ENCODE data around the gene CRYBA2.

CRYBA2 gene

GRCh38 chr2:219024059-219024458 is 30.8 kb upstream of the CRYBA2 start:
- in situ Hi-C loops (cut with MboI; ENCODE audit: low sequenced_read_pairs): no loop called here

GRCh38 chr2:219023045-219023605 is 29.9 kb upstream of the CRYBA2 start:
- in situ Hi-C loops (cut with MboI; ENCODE audit: low sequenced_read_pairs): no loop called here

DNA sequence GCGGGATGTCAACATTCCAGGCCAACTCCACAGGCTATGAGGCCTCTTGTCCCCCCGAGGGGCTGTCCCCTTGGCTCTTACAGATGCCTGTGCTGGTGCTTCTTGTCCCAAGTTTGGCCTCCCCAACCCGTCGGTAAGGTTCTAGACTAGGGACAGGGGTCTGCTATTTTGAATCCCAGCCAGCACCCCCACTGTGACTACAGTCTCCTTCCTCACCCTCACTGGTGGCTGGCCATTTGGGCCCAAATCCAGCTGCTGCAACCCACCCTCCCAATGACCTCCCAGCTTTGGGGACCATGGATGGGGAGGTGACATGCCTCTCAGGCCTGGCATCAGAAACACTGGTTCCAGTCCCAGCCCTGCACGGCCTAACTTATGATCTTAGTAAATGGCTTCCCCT is 29.4 kb upstream of the CRYBA2 start:
- in situ Hi-C loops (cut with MboI; ENCODE audit: low sequenced_read_pairs): no loop called here

DNA sequence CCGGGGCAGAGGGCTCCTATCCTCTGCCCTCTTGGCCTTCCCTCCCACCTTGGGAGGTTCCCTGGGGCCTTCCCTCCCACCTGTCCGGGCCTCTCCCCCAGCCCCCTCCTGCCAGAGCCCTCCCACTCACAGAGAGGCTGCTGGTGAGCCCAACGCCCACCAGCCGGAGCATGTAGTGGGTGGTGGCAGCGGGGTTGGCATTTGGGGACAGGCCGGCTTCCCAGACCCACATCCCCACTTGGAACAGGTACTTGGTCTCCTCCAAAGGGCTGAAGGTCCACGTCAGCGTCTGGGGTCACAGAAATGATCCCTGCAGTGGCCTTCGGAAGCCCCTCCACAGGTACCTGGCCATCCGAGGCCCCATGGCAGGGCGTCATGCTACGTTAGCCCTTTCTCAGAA is 28.8 kb upstream of the CRYBA2 start:
- in situ Hi-C loops (cut with MboI; ENCODE audit: low sequenced_read_pairs): no loop called here

DNA sequence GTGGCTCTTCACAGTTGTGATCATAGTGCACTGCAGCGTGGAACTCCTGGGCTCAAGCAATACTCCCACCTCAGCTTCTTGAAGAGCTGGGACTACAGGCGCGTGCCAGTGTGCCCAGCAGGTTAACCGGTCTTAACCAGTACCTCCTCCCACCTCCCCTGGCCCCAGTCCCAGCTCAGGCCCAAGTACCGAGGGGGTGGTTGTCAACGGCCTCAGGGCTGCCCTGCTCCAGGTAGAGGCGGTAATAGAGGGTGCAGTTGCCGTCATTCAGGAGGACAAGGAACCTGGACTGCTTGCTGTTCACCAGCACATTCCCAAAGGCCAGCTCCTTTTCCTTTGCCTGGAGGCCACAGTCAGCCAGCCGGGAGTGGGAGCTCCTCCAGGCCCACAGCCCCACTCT is 28.4 kb upstream of the CRYBA2 start:
- in situ Hi-C loops (cut with MboI; ENCODE audit: low sequenced_read_pairs): no loop called here

DNA sequence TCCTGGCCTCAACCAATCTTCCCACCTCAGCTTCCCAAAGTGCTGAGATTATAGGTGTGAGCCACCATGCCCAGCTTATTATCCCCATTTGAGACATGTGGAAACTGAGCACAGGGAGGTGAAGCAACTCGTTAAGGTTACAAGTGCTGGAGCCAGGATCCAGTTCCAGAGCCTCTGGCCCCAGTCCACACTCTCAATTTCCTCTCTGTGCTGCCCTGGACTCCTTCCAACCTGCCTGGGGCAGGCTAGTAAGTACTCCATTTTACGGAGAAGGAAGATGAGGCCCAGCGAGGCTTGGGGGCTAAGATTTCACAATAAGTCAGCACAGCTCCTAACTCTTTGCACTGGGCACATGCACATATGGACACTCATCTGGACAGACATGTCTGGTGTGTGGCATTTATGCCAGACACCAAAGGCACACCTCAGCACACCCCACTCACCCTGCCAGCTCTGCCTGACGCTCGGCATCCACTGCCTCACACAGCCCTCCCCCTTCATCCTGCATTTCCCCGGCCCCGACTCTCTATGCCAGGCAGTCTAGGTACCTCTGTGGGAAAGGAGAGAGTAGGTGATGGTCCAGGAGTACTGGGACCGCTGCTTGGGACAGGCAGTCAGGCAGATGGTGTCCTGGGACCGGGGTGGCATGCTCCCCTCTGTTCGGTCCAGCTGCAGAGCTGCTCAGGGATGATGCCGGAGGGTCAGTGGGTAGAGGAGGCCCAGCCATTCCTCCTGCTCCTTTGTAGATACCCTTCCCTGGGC is 27.6 kb upstream of the CRYBA2 start:
- in situ Hi-C loops (cut with MboI; ENCODE audit: low sequenced_read_pairs): no loop called here

DNA sequence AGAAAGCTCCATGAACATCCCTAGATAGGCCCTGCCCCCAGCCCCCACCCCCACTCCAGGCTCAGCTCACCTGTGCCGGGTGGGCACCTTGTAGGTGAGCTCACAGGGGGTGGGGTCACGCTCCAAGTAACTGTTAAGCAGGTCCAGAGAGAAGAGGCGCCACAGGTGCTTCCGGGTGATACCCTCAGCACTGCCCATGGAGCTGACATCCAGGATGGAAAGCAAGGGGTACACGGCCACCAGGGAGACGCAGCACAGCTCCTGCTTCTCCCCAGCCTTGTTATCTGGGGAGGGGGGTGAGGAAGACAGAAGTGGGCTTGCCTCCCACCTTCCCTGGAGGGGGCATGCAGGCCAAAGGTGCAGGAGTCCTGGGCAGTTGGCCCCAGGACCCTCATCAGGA is 26.2 kb upstream of the CRYBA2 start:
- in situ Hi-C loops (cut with MboI; ENCODE audit: low sequenced_read_pairs): no loop called here

- in situ Hi-C loops (cut with MboI; ENCODE audit: low sequenced_read_pairs): no loop called here
These were observed 25.5 kb upstream of the CRYBA2 start for GRCh38 chr2:219018726-219019125.

DNA sequence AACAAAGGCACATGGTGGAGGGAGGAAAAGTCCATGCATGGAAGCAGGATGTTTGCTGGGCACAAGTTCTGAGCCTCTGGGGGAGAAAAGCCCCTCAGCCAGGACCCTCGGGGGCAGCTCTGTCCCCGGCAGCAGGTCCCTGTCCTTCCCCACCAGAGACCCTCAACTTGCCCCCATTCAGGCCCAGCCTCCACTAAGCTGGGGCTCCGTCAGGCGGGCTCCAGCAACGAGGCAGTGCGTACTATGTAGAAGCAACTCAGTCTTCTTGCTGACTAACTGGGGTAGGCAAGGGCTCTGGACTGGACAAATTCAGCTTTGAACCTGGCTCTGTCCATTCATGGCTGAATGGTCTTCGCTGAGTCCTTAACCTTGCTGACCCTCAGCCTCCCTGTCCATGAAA is 25.1 kb upstream of the CRYBA2 start:
- in situ Hi-C loops (cut with MboI; ENCODE audit: low sequenced_read_pairs): no loop called here

DNA sequence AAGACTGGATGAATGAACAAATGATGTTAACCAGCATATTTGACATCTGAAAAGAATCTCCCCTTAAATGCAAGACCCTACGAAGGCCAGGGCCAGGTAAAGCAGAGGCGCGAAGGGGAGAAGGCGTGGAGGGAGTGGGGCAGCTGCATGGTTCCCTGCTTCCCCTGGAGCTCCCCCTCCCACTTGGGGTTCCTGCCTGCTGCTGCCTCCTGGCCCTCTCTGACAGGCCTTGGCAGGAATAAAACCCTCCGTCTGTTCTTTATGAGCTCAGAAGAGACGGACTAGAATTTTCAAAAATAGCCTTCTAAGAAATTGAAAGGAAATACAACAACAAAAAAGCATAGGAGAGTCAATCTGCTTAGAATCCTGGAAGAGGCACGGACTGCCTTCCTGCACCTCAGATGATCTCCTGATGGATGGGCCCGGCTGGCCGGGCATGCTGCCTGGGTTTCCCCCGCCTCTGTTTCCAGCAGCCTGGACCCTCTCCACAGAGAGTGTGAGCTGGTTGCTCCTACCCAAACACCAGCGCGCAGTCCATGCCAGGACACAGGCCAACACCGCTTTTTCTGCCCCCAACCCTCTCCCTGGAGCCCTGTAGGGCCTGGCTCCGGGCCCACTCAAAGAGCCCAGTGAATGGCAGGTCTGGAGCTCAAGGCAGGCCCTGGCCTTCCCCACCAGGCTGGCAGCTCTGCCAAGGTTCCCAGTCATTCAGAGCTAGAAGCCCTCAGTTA is 24.1 kb upstream of the CRYBA2 start:
- in situ Hi-C loops (cut with MboI; ENCODE audit: low sequenced_read_pairs): no loop called here

DNA sequence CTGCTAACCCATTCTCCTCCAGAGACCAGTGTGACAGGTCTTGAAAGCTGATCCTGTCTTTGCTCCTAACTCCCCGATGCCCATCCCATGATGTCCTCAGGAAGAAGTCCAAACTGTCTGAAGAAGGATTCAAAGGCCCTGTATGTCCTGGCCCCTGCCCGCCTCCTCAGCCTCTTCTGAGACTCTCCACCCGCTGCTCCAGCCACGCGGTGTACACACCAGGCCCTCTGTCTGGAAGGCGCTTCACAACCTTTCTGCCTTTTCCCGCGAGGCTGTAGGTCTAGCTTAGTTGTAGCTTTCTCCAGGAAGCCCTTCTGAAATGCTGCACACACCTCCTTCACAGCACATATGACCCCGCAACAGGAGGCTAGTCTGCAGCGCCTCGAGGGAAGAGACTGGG is 23.5 kb upstream of the CRYBA2 start:
- in situ Hi-C loops (cut with MboI; ENCODE audit: low sequenced_read_pairs): no loop called here

- in situ Hi-C loops (cut with MboI; ENCODE audit: low sequenced_read_pairs): no loop called here
These were observed 17.7 kb upstream of the CRYBA2 start for GRCh38 chr2:219010873-219011272.

GRCh38 chr2:219010162-219010756 is 17.0 kb upstream of the CRYBA2 start:
- in situ Hi-C loops (cut with MboI; ENCODE audit: low sequenced_read_pairs): no loop called here

- in situ Hi-C loops (cut with MboI; ENCODE audit: low sequenced_read_pairs): no loop called here
These were observed 16.1 kb upstream of the CRYBA2 start for GRCh38 chr2:219009294-219009693.

- in situ Hi-C loops (cut with MboI; ENCODE audit: low sequenced_read_pairs): no loop called here
These were observed 10.8 kb upstream of the CRYBA2 start for GRCh38 chr2:219003979-219004378.

GRCh38 chr2:219003267-219003634 is 10.0 kb upstream of the CRYBA2 start:
- in situ Hi-C loops (cut with MboI; ENCODE audit: low sequenced_read_pairs): no loop called here

GRCh38 chr2:219002395-219003266 is 9.4 kb upstream of the CRYBA2 start:
- in situ Hi-C loops (cut with MboI; ENCODE audit: low sequenced_read_pairs): no loop called here

- in situ Hi-C loops (cut with MboI; ENCODE audit: low sequenced_read_pairs): no loop called here
These were observed 8.6 kb upstream of the CRYBA2 start for GRCh38 chr2:219001577-219002394.

DNA sequence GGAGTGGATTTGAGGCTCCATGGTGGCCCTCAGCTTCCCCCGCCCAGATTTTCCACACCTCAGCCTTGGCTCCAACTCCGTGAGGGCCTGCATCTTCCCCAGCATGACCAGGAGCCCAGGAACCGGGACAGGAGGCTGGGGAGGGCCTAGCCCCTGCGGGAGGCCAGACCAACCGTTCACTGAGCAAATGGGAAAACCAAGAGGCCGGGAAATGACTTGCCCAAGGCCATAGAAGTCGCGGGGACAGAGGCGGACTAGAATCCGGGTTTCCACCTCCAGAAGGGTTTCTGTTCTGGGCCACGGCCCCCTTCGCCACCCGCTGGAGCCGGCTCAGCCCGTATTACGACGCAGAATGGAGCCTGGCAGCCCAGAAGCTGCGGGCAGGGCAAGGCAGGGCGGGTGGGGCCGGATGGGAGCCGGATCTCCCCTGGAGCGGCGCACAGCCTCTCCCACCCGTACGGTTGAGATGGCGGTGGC is 7.9 kb upstream of the CRYBA2 start:
- in situ Hi-C loops (cut with MboI; ENCODE audit: low sequenced_read_pairs): no loop called here

- in situ Hi-C loops (cut with MboI; ENCODE audit: low sequenced_read_pairs): no loop called here
These were observed 7.3 kb upstream of the CRYBA2 start for GRCh38 chr2:219000569-219000960.

Measured in hTERT RPE-1 (cell line).